HT1080 (cell line): Measurements from ENCODE around the gene LYG1. TPM values are rescaled to one million over a fixed set of nuclear protein-coding genes. Genes with fewer than 3 reads are reported as not detected.
"Not testable (repeated sequence)": the region's sequence is repeated elsewhere in the genome, so short reads cannot be mapped to it uniquely, and the experiment has no call there.

Experiments
- DNase-seq: peaks from one replicate; pipeline ENCODE4 v3.0.0-alpha.2; 2015; ENCODE audit warnings: low read depth
- total RNA-seq: library from RNA; depleted of rRNA; stranded (reverse); fragments of >200 nt; shearing (Covaris generic); gene quantifications from 2 replicates; pipeline ENCODE4 v1.2.3, GENCODE V29; 2014; rRNA removed

LYG1 gene
- total RNA-seq, 1 experiment from 2014 or later = not detected

DNA sequence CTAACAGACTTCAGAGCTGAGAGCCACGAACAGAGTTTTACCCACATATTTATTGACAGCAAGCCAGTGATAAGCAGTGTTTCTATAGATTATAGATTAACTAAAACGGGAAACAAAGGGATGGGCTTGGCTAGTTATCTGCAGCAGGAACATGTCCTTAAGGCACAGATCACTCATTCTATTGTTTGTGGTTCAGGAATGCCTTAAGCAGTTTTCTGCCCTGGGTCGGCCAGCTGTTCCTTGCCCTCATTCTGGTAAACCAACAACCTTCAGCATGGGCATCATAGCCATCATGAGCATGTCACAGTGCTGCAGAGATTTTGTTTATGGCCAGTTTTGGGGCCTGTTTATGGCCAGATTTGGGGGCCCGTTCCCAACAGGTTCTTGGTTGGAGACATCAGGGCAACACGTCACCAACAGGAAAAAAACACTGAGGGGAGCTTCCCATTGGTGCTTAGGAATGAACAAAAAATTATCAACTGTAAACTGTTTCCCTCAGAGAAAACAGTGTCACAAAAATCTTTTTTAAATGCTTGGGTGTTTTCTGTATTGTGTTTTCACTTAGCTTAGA is 22.7 kb downstream of the LYG1 start:
- DNase-seq = not testable (repeated sequence)

DNA sequence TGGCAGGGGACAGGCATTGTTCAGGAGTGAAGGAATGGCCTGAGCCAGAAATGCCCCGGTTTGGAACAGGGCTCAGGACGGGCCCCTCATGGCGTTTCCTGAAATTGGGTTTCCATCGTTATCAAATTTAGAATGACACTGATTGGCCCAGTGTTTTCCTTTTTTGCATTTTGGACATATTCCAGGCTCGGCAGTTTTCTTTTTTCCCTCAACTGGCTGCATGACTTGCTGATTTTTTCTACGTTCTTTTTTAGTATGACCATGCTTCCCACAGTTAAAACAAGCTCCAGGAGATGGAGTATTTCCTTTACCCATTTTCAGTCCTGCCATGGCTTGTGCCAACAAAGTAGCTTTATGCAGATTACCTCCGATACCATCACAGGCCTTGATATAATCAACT is 25.1 kb downstream of the LYG1 start:
- DNase-seq = no peak

DNA sequence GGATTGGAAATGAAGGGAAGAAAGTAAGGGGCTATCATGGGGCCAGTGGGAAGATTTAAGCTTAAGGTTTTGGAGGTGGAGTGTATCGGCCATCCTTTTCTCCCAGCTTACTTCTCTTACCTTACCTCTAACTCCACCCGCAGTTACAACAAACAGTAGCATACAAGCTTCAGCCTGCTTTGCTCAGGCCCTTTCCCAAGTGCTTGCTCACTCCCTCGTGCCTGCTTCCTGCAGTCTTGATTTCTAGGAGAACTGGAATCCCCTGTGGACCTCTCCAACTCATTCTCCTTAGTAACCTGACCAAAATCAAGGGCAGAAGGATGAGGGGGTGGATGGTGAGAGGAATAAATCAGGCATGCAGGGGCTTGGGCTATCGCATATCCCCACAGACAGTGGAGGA is 39.8 kb downstream of the LYG1 start:
- DNase-seq = no peak

DNA sequence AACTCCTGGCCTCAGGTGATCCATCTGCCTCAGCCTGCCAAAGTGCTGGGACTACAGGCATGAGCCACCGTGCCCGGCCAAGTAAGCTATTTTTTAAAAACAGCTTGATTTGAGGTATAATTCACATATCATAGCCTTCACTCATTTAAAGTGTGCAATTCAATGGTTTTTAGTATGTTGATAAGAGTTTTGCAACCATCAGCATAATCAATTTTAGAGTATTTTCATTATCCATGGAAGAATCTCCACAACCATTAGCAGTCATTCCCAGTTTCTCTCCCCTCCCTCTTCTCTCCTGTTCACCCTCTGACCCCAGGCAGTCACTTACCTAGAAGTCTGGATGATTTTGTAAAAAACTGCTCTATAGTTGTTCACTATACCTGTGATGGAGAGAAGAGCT is 40.8 kb downstream of the LYG1 start:
- DNase-seq = no peak

DNA sequence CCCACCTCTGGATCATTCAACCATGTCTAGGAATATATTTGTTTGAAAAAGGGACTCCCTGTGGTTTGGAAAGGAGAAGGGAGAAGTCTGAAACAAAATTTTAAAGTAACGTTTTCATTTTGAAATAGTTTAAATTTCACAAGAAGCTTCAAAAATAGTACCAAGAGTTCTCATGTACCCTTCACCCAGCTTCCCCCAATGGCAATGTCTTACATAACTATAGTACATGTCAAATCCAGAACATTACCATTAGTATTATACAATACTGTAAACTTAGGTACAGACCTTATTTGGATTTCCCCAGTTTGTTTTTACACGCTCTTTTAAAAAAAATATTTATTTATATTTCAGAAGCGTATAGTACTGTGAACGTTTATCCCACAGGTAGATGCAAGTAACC is 41.5 kb downstream of the LYG1 start:
- DNase-seq = no peak

DNA sequence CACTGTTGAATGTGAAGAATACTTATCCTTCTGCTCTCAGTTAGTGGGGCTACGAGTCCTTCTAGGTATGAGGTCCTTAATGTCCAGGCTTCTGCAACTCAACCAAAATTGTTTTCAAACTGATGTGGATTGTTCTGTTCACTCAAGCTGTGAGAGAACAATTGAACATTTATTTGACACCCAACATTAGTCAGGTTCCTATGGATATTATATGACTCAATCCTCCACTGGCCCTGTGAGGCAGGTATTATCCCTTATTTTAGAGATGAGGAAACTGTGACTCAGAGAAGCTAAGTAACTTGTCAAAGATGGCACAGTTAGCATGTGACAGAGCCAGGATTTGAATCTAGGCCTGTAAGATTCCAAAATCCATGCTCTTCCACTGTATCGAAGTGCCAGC is 44.3 kb downstream of the LYG1 start:
- peak; percentile 90 for DNase-seq

DNA sequence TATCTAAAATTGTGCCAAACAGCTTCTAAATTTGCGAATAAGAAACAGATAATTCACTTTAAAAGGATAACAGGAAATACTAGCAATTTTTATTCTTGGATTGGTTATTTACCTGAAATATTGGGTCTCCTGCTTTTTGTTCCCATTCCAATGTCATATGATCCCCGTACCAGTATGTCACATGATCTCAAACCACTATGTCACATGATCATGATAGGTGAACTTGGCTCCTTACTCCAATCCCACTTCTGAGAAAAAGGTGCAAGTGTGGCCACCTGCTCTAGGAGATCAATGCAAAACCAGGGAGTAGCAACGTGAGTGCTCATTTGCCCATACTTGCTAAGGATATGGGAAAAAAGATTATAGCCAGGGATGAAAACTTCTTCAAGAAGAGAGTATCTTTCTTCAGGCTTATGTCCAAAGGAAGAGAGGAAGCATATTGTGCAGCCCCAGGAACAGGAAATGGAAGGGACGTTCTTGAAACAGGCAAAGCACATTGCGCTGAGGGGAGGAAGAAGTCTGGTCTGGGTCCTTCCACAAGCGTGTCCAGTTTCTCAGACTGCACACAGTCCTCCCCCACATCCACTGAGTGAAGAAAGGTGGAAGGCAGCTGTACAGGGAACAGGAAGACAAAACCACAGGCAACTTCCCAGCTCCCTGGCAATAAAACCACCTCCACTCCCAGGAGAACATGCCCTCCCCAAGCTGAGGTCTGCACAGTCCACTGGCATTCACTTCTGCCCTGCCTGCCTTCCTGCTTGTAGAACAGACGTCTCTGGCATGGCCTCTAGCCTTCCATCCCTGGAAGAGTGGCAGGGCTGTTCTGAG is 45.3 kb downstream of the LYG1 start, which contains the start of gene LYG2:
TSS of gene LYG2 (minus strand) at position 176 of the 828 bp plus-strand sequence. CDS start 1,406 bp downstream, outside the sequence.
- DNase-seq = peak; percentile 56

DNA sequence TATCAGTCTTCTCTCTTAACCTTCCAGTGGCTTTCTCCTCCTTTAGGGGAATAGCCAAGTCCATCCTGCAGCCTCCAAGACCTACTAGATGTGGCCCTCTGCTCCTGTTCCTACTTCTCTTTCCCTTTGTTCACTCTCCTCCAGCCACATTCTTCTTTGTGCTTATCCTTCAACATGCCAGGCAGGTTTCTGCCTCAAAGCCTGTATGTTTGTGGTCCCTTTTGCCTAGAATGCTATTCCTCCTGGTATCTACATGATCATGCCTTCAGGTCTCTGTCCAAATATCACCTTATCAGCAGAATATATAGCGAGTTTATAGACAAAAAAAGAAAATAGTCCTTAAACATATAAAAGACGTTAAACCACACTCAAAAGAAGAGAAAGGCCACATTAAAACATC is 51.0 kb downstream of the LYG1 start:
- no peak for DNase-seq

DNA sequence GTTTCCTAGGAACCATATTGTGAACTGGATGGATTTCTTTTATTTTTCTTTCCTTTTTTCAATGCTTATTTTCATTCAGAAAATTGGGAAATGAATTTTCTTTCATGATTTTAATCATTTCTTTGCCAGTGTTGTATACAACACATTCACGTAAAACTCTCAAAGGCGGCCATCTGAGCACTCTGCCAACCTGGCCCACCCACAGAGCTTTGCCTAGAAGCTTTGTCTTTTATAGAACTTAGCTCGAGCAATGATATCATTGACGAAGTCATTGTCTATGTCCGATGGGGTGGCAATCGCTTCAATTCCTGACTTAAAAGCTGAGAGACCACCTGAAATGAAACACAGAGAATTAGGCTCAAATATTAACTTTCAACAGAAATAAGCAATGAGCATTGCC is 58.8 kb downstream of the LYG1 start:
- no peak for DNase-seq

DNA sequence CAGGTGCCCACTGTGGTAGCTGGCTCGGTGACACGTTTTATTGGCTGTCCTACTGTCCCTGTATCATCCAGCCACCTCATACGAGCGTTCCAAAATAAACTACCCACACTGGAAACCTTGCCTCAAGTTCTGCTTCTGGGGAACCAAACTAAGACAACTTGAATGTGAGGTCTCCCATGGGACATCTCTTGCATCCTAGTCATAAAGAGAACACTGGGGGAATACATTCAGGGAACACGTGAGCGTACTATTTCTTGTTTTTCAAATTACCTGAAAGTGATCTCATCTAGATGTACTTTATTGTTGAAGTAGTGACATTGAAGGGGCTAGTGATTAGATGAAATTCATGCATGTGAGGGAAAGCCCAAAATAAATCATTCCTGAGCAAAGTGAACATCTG is 60.6 kb downstream of the LYG1 start:
- DNase-seq = no peak

DNA sequence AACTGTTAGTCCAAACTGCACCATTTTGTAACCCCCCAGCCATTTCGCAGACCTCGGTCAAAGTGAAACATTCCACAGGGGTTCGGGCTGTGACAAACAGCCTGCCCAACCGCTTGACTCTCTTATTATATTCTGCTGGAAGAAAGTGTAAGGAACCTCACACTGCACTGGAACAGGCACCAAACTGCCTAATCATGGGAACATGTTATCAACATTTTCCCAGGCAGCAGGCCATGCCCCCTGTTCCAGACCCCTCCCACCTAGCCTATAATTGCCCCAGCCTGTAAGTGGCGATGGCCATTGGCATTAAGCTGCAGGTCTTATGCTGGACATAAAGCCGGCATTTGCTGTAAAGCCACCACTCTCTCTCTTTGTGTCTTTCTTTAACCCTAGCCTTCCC is 62.4 kb downstream of the LYG1 start:
- no peak for DNase-seq

Other genes starting within 250 kb of the LYG1 start
- 0.23 TPM in 2 replicates for gene C2orf15, start 159.5 kb downstream of the LYG1 start, total RNA-seq
- 2.8 and 6.7 TPM in 2 replicates for gene TSGA10, start 146.3 kb downstream of the LYG1 start, total RNA-seq
- 6.6 and 7.8 TPM in 2 replicates for gene LIPT1, start 146.2 kb downstream of the LYG1 start, total RNA-seq
- 21.0 and 21.4 TPM in 2 replicates for gene MITD1, start 120.1 kb downstream of the LYG1 start, total RNA-seq
- gene MRPL30, start 120.0 kb downstream of the LYG1 start, total RNA-seq = 50.1 and 57.3 TPM in 2 replicates
- gene LYG2, start 45.5 kb downstream of the LYG1 start, total RNA-seq = 0.37 and 0.61 TPM in 2 replicates
- 65.7 and 67.4 TPM in 2 replicates for gene TXNDC9, start 35.1 kb upstream of the LYG1 start, total RNA-seq
- gene EIF5B, start 36.2 kb upstream of the LYG1 start, total RNA-seq = 22.6 and 37.3 TPM in 2 replicates
- gene REV1, start 188.8 kb upstream of the LYG1 start, total RNA-seq = 15.9 and 18.5 TPM in 2 replicates